SH-SY5Y (cell line): ENCODE data around the gene MCCC2.

Source experiments
- GATA2 ChIP-seq: IDR thresholded peaks from 2 replicates; pipeline ENCODE4 v1.6.1; 2011; ENCODE audit warnings: mild to moderate bottlenecking, low read depth, low read length
- GATA3 ChIP-seq: IDR thresholded peaks from 2 replicates; pipeline ENCODE4 v1.6.1; 2011; ENCODE audit warnings: low read depth, mild to moderate bottlenecking, low read length, moderate library complexity

DNA sequence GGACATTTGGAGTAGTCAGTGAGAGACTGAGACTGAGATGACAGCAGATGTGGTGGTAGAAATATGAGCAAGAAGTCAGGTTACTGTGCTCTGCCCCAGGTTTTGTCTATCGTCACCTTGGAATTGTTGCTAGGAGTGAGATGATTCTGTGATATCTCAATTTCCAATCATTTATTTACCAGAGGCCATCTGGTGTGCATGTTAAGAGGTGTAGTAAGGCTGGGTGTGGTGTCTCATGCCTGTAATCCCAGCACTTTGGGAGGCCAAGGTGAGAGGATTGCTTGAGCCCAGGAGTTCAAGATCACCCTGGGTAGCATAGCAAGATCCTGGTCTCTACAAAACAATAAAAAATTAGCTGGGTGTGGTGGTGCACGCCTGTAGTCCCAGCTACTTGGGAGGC, 93.4 kb downstream of the MCCC2 start:
- TF ChIP-seq GATA3 (no peak), GATA2 (no peak)
